ENCODE measurements around the gene NCKAP5.

- TF ChIP-seq POLR2AphosphoS5 (IDR thresholded peaks at IDR 0.05; ENCODE audit: low read depth, low read length) (no peak), POLR2A (IDR thresholded peaks at IDR 0.05; ENCODE audit: low read depth, low read length) (no peak), TAF1 (IDR thresholded peaks at IDR 0.05; ENCODE audit: borderline replicate concordance, low read depth, low read length) (no peak)
Measured at GRCh38 chr2:132678483-132678882, 889.8 kb downstream of the NCKAP5 start.

Measured in GM12892 (cell line).